AG04450 (cell line): ENCODE measurements around the gene SDE2. TPM values are rescaled to one million over a fixed set of nuclear protein-coding genes. Genes with fewer than 3 reads are reported as not detected.

Experiments
- CTCF ChIA-PET: fragments of 300-600, 350-600 bp; formaldehyde crosslinking; extraction: SDS; loops from one replicate; lab custom pipeline; 2022; ENCODE audit warnings: antibody characterized with exemption, inconsistent platforms; lab: Charles Lee
- POLR2A ChIA-PET: fragments of 350-600 bp; formaldehyde crosslinking; extraction: SDS; loops from one replicate; lab custom pipeline; 2021; ENCODE audit warnings: antibody characterized with exemption, inconsistent platforms; lab: Yijun Ruan, JAX
- DNase-seq: peaks from one replicate; pipeline ENCODE4 v3.0.0-alpha.2; 2011; ENCODE audit warnings: low read depth, low spot score
- H3K27ac ChIP-seq: one replicate; pipeline ENCODE4 v1.5.1; 2012; ENCODE audit warnings: low read depth, low read length, control low read depth
- H3K27me3 ChIP-seq: one replicate; pipeline ENCODE4 v1.6.0; 2012; ENCODE audit warnings: low read length; ENCODE audit not compliant: control insufficient read depth, insufficient read depth
- H3K4me3 ChIP-seq: 2 replicates; pipeline ENCODE4 v1.5.1; 2011; ENCODE audit warnings: mild to moderate bottlenecking, low read depth, low read length, control low read depth
- H3K9me3 ChIP-seq: 2 replicates; pipeline ENCODE4 v1.5.1; 2012; ENCODE audit warnings: low read length; ENCODE audit not compliant: control insufficient read depth, insufficient read depth
- CTCF ChIP-seq: IDR thresholded peaks from 2 replicates; pipeline ENCODE4 v1.5.1; 2011; ENCODE audit warnings: low read depth, low read length, control low read depth, inconsistent platforms
- polyA plus RNA-seq: library from polyadenylated mRNA; depleted of rRNA; stranded (reverse); fragments of >200 nt; gene quantifications from 2 replicates; pipeline ENCODE4 v1.2.3, GENCODE V29; 2011; rRNA removed
- small RNA-seq: library from RNA; depleted of rRNA; stranded (forward); fragments of <200 nt; gene quantifications from one replicate; pipeline ENCODE3, GENCODE V24; 2012; ENCODE audit warnings: low read depth; ENCODE audit not compliant: insufficient read length

SDE2 gene
- polyA plus RNA-seq, 1 experiment = 15.9 TPM

DNA sequence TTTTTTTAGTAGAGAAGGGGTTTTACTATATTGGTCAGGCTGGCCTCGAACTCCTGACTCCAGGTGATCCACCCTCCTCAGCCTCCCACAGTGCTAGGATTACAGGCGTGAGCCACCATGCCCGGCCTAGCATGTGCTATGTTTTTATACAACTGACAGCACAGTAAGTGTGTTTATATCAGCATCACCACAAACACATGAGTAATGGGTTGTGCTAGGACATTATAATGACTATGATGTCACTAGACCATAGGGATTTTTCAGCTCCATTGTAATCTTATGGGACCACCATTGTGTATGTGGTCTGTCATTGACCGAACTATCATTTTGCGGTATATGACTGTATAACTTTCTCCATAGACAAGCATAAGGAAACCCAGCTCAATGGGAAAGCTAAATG lies 64.4 kb downstream of the SDE2 start:
- no peak for TF ChIP-seq CTCF
- no peak overlapping the region for H3K4me3 ChIP-seq
- ChIA-PET POLR2A (no interaction called here), CTCF (no interaction called here)
- no peaks in the 10 kb centered on the region for H3K27me3 ChIP-seq
- no peak overlapping the region for H3K27ac ChIP-seq
- DNase-seq = no peak
- no peaks in the 10 kb centered on the region for H3K9me3 ChIP-seq

DNA sequence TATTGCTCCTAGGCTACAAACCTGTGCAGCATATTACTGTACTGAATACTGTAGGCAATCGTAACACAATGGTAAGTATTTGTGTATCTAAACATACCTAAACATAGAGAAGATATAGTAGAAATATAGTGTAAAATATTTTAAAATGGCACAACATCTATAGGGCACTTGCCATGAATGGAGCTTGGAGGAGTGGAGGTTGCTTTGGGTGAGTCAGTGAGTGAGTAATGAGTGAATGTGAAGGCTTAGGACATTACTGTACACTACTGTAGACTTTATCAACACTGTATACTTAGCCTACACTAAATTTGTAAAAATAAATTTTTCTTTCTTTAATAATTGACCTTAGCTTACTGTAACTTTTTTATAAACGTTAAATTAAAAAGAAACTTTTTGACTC lies 66.1 kb downstream of the SDE2 start:
- peak; percentile 21 for DNase-seq
- H3K4me3 ChIP-seq = no peak overlapping the region
- H3K9me3 ChIP-seq = no peaks in the 10 kb centered on the region
- no peaks in the 10 kb centered on the region for H3K27me3 ChIP-seq
- no peak overlapping the region for H3K27ac ChIP-seq
- TF ChIP-seq CTCF = no peak
- ChIA-PET CTCF (interaction anchor here (1.0 kb wide), 1 partner anchor 458 kb away, joined by 3 read pairs; no protein-coding TSS in a partner anchor), POLR2A (interaction anchor here (1.3 kb wide), 1 partner anchor 9 kb away, joined by 7 read pairs; the partner anchor contains the start of gene PYCR2)

Small RNA genes lying within 50 kb of the gene (small RNA-seq; reads per million reads assigned to genes)
- gene AL117348.1 (not detected), gene NDUFA3P3 (not detected)

Other genes with a start within 250 kb of the SDE2 start
- gene SRP9, start 221.5 kb downstream of the SDE2 start, polyA plus RNA-seq = 361 and 527 TPM in 2 replicates
- gene EPHX1, start 189.2 kb downstream of the SDE2 start, polyA plus RNA-seq = 41.3 and 48.5 TPM in 2 replicates
- gene TMEM63A, start 117.0 kb downstream of the SDE2 start, polyA plus RNA-seq = 16.8 and 17.1 TPM in 2 replicates
- 0.05 TPM in 1 of 2 replicates, not detected in the other for gene LEFTY1, start 110.2 kb downstream of the SDE2 start, polyA plus RNA-seq
- gene PYCR2, start 75.1 kb downstream of the SDE2 start, polyA plus RNA-seq = 29.4 and 37.5 TPM in 2 replicates
- gene LEFTY2, start 58.1 kb downstream of the SDE2 start, polyA plus RNA-seq = not detected in 2 replicates
- 260 and 330 TPM in 2 replicates for gene H3-3A, start 63.4 kb upstream of the SDE2 start, polyA plus RNA-seq
- gene ACBD3, start 187.4 kb upstream of the SDE2 start, polyA plus RNA-seq = 49.6 and 63.0 TPM in 2 replicates
- 0.12 and 0.21 TPM in 2 replicates for gene MIXL1, start 224.3 kb upstream of the SDE2 start, polyA plus RNA-seq